SK-N-SH (cell line): Measurements from ENCODE around the gene SLC7A8. TPM values are rescaled to one million over a fixed set of nuclear protein-coding genes. Genes with fewer than 3 reads are reported as not detected.

Source experiments
- CTCF ChIA-PET: fragments of 300-600, 350-600 bp; formaldehyde crosslinking; extraction: SDS; loops from one replicate; lab custom pipeline; 2021; lab: Yijun Ruan, JAX
- POLR2A ChIA-PET: fragments of 350-600 bp; sonication (Branson Sonifier 250); formaldehyde crosslinking; extraction: SDS; loops from one replicate; lab custom pipeline; 2020; ENCODE audit warnings: antibody characterized with exemption, inconsistent platforms; lab: Yijun Ruan, JAX
- DNase-seq: peaks from one replicate; pipeline ENCODE4 v3.0.0; 2012
- H2AFZ ChIP-seq: fragments of 200-600 bp; sonication (generic); 2 replicates; pipeline ENCODE4 v1.8.1; 2016; ENCODE audit warnings: antibody characterized with exemption, mild to moderate bottlenecking, low read depth
- H3F3A ChIP-seq: fragments of 200-600 bp; sonication (generic); replicated peaks from 2 replicates; pipeline ENCODE3; 2016; ENCODE audit warnings: antibody characterized with exemption, mild to moderate bottlenecking; ENCODE audit not compliant: insufficient read depth
- H3K27ac ChIP-seq, 2 experiments: fragments of 200-500 bp in 1 of 2; fragments of 200-600 bp in 1 of 2; sonication (Bioruptor generic) in 1 of 2; sonication (generic), shearing (Covaris generic) in 1 of 2; 2 replicates each; pipeline versions ENCODE4 v1.5.1 to v1.6.1; 2014 to 2016; ENCODE audit warnings: low read depth in 2 of 2, inconsistent platforms in 1 of 2, low read length in 1 of 2, mild to moderate bottlenecking in 1 of 2, mixed read lengths in 1 of 2
- H3K27me3 ChIP-seq: fragments of 200-600 bp; sonication (generic), shearing (Covaris generic); 2 replicates; pipeline ENCODE4 v1.6.1; 2016; ENCODE audit warnings: mixed run types; ENCODE audit not compliant: insufficient read depth
- H3K36me3 ChIP-seq, 2 experiments: fragments of 200-500 bp in 1 of 2; fragments of 200-600 bp in 1 of 2; sonication (Bioruptor generic) in 1 of 2; sonication (generic) in 1 of 2; replicated peaks in 1 of 2; 2 replicates each; pipeline versions ENCODE3 to v1.5.1; 2014 to 2016; ENCODE audit warnings: low read length in 1 of 2, mild to moderate bottlenecking in 1 of 2; ENCODE audit not compliant: insufficient read depth in 2 of 2, control insufficient read depth in 1 of 2
- H3K4me1 ChIP-seq, 2 experiments: fragments of 200-500 bp in 1 of 2; fragments of 200-600 bp in 1 of 2; sonication (Bioruptor generic) in 1 of 2; sonication (generic), shearing (Covaris generic) in 1 of 2; 2 replicates each; pipeline versions ENCODE4 v1.5.1 to v1.6.1; 2014 to 2016; ENCODE audit warnings: low read depth in 1 of 2, low read length in 1 of 2, mixed run types in 1 of 2; ENCODE audit not compliant: insufficient read depth in 2 of 2, control insufficient read depth in 1 of 2
- H3K4me2 ChIP-seq: fragments of 200-600 bp; sonication (generic), shearing (Covaris generic); 2 replicates; pipeline ENCODE4 v1.6.1; 2017; ENCODE audit warnings: mixed run types
- H3K4me3 ChIP-seq, 2 experiments: fragments of 200-500 bp in 1 of 2; fragments of 200-600 bp in 1 of 2; sonication (Bioruptor generic) in 1 of 2; sonication (generic), shearing (Covaris generic) in 1 of 2; 2 replicates each; pipeline versions ENCODE4 v1.5.1 to v1.8.1; 2014 to 2016; ENCODE audit warnings: low read depth in 2 of 2, inconsistent platforms in 1 of 2, low read length in 1 of 2, mild to moderate bottlenecking in 1 of 2, mixed read lengths in 1 of 2, moderate library complexity in 1 of 2
- H3K79me2 ChIP-seq: fragments of 200-600 bp; sonication (generic); 2 replicates; pipeline ENCODE4 v1.8.1; 2017; ENCODE audit warnings: mild to moderate bottlenecking; ENCODE audit not compliant: insufficient read depth
- H3K9ac ChIP-seq: fragments of 200-600 bp; sonication (generic); 2 replicates; pipeline ENCODE4 v1.6.1; 2017; ENCODE audit warnings: mixed run types
- H3K9me2 ChIP-seq: fragments of 200-600 bp; sonication (generic); 2 replicates; pipeline ENCODE4 v1.6.1; 2017; ENCODE audit warnings: mixed run types
- H3K9me3 ChIP-seq: fragments of 200-600 bp; sonication (generic); 2 replicates; pipeline ENCODE4 v1.6.1; 2017; ENCODE audit warnings: mixed run types, mild to moderate bottlenecking, moderate library complexity
- H4K20me1 ChIP-seq: fragments of 200-600 bp; sonication (generic); 2 replicates; pipeline ENCODE4 v1.6.1; 2017; ENCODE audit warnings: mild to moderate bottlenecking, mixed run types; ENCODE audit not compliant: insufficient read depth
- ELF1 ChIP-seq: IDR thresholded peaks from 2 replicates; pipeline ENCODE4 v1.4.0; 2012
- FOSL2 ChIP-seq: IDR thresholded peaks from 2 replicates; pipeline ENCODE4 v1.4.0; 2012; ENCODE audit warnings: low read depth, mild to moderate bottlenecking, moderate library complexity, borderline replicate concordance
- FOXM1 ChIP-seq: IDR thresholded peaks from 2 replicates; pipeline ENCODE4 v1.4.0; 2012; ENCODE audit warnings: low read depth, mild to moderate bottlenecking
- GABPA ChIP-seq: IDR thresholded peaks from 2 replicates; pipeline ENCODE4 v1.4.0; 2012; ENCODE audit warnings: low read depth, mild to moderate bottlenecking
- GATA2 ChIP-seq: sonication (generic); formaldehyde crosslinking; IDR thresholded peaks from 2 replicates; pipeline ENCODE4 v1.5.0; 2020; ENCODE audit warnings: mild to moderate bottlenecking, missing genetic modification reagents
- MEF2A ChIP-seq: IDR thresholded peaks from 2 replicates; pipeline ENCODE4 v1.4.0; 2012; ENCODE audit warnings: low read depth, borderline replicate concordance
- NFIC ChIP-seq: IDR thresholded peaks from 2 replicates; pipeline ENCODE4 v1.4.0; 2012; ENCODE audit warnings: borderline replicate concordance
- NRF1 ChIP-seq: IDR thresholded peaks from 2 replicates; pipeline ENCODE4 v1.6.1; 2012; ENCODE audit warnings: low read depth, mild to moderate bottlenecking, low read length
- POLR2AphosphoS5 ChIP-seq: IDR thresholded peaks from 2 replicates; pipeline ENCODE4 v1.6.1; 2012; ENCODE audit warnings: low read depth, low read length
- RCOR1 ChIP-seq: fragments of 150-350 bp; IDR thresholded peaks from 2 replicates; pipeline ENCODE4 v1.6.1; 2017; ENCODE audit warnings: antibody characterized with exemption, low read length
- RFX5 ChIP-seq: IDR thresholded peaks from 2 replicates; pipeline ENCODE4 v1.6.1; 2012; ENCODE audit warnings: mild to moderate bottlenecking, improper control_type of control experiment, low read length
- TCF12 ChIP-seq: IDR thresholded peaks from 2 replicates; pipeline ENCODE4 v1.4.0; 2012
- YY1 ChIP-seq: IDR thresholded peaks from 2 replicates; pipeline ENCODE4 v1.4.0; 2012; ENCODE audit warnings: low read depth, mild to moderate bottlenecking
- WGBS: methylation state at CpG from one replicate; pipeline ENCODE4 v1.1.6; 2017; ENCODE audit warnings: low lambda C conversion rate; 5-methylcytosine and 5-hydroxymethylcytosine counted together
- polyA plus RNA-seq, 3 experiments: library from polyadenylated mRNA; depleted of rRNA; stranded (reverse); fragments of >200 nt; gene quantifications; 2 replicates each; pipeline ENCODE4 v1.2.3, GENCODE V29; 2012
- TF ChIP-seq, protein P1 (sequence below): IDR thresholded peaks from 2 replicates; pipeline ENCODE4 v1.4.0; 2012; ENCODE audit warnings: low read depth, borderline replicate concordance
- TF ChIP-seq, protein P2 (sequence below): fragments of 150-350 bp; IDR thresholded peaks from 2 replicates; pipeline ENCODE4 v1.6.1; 2017; ENCODE audit warnings: antibody characterized with exemption, low read length, low read depth, borderline replicate concordance
- TF ChIP-seq, protein P3 (sequence below): fragments of 200-600 bp; sonication (generic); IDR thresholded peaks from 2 replicates; pipeline ENCODE4 v1.6.1; 2017; ENCODE audit warnings: antibody characterized with exemption, mild to moderate bottlenecking, moderate library complexity
- TF ChIP-seq, protein P4 (sequence below): IDR thresholded peaks from 2 replicates; pipeline ENCODE4 v1.6.1; 2012; ENCODE audit warnings: mild to moderate bottlenecking, low read depth, low read length, moderate library complexity
- TF ChIP-seq, protein P5 (sequence below): IDR thresholded peaks from 2 replicates; pipeline ENCODE4 v1.4.0; 2012; ENCODE audit warnings: low read depth

The SLC7A8 gene
- polyA plus RNA-seq, 1 of the 3 experiments (the other 2 are of a cell fraction): 1.4 TPM

DNA sequence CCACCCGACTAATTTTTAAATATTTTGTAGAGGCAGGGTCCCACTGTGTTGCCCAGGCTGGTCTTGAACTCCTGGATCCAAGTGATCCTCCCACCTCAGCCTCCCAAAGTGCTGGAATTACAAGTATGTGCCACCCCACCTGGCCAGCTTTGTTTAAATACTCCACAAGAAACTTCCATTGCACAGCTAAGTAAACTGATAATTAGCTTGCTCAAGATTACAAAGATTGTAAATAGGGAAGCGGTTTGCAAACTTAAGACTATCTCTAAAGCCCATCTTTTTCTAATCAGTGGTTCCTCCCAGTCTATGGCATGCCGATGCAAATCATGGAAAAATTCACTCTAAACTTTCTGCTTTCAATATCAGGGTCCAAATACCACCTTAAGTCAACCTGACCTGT is 9.7 kb downstream of the SLC7A8 start:
- no peak overlapping the region for H3K27ac ChIP-seq
- no peaks in the 10 kb centered on the region for H3K9me2 ChIP-seq
- no peak overlapping the region for H3K4me2 ChIP-seq
- no peak overlapping the region for H3K9ac ChIP-seq
- H3F3A ChIP-seq: peaks cover 6% of the 10 kb centered on the region
- H4K20me1 ChIP-seq: no peaks in the 10 kb centered on the region
- no peak overlapping the region for H3K4me3 ChIP-seq
- WGBS: 16% methylated on average over 3 of the region's 3 CpGs
- no peak overlapping the region for H2AFZ ChIP-seq
- H3K9me3 ChIP-seq: no peaks in the 10 kb centered on the region
- H3K27me3 ChIP-seq: peaks cover 9% of the 10 kb centered on the region; the same call in 1 of the 2 replicates
- TF ChIP-seq GATA2 (CRISPR knock-in tag) (no peak), ELF1 (no peak), MEF2A (no peak), NRF1 (no peak), FOSL2 (no peak), YY1 (no peak), FOXM1 (no peak), GABPA (no peak), RCOR1 (no peak), POLR2AphosphoS5 (no peak), TCF12 (no peak), NFIC (no peak), RFX5 (no peak)
- TF ChIP-seq, protein P1, sequence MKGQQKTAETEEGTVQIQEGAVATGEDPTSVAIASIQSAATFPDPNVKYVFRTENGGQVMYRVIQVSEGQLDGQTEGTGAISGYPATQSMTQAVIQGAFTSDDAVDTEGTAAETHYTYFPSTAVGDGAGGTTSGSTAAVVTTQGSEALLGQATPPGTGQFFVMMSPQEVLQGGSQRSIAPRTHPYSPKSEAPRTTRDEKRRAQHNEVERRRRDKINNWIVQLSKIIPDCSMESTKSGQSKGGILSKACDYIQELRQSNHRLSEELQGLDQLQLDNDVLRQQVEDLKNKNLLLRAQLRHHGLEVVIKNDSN: no peak
- TF ChIP-seq, protein P2, sequence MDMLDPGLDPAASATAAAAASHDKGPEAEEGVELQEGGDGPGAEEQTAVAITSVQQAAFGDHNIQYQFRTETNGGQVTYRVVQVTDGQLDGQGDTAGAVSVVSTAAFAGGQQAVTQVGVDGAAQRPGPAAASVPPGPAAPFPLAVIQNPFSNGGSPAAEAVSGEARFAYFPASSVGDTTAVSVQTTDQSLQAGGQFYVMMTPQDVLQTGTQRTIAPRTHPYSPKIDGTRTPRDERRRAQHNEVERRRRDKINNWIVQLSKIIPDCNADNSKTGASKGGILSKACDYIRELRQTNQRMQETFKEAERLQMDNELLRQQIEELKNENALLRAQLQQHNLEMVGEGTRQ: no peak
- TF ChIP-seq, protein P3, sequence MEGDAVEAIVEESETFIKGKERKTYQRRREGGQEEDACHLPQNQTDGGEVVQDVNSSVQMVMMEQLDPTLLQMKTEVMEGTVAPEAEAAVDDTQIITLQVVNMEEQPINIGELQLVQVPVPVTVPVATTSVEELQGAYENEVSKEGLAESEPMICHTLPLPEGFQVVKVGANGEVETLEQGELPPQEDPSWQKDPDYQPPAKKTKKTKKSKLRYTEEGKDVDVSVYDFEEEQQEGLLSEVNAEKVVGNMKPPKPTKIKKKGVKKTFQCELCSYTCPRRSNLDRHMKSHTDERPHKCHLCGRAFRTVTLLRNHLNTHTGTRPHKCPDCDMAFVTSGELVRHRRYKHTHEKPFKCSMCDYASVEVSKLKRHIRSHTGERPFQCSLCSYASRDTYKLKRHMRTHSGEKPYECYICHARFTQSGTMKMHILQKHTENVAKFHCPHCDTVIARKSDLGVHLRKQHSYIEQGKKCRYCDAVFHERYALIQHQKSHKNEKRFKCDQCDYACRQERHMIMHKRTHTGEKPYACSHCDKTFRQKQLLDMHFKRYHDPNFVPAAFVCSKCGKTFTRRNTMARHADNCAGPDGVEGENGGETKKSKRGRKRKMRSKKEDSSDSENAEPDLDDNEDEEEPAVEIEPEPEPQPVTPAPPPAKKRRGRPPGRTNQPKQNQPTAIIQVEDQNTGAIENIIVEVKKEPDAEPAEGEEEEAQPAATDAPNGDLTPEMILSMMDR: no peak
- TF ChIP-seq, protein P4, sequence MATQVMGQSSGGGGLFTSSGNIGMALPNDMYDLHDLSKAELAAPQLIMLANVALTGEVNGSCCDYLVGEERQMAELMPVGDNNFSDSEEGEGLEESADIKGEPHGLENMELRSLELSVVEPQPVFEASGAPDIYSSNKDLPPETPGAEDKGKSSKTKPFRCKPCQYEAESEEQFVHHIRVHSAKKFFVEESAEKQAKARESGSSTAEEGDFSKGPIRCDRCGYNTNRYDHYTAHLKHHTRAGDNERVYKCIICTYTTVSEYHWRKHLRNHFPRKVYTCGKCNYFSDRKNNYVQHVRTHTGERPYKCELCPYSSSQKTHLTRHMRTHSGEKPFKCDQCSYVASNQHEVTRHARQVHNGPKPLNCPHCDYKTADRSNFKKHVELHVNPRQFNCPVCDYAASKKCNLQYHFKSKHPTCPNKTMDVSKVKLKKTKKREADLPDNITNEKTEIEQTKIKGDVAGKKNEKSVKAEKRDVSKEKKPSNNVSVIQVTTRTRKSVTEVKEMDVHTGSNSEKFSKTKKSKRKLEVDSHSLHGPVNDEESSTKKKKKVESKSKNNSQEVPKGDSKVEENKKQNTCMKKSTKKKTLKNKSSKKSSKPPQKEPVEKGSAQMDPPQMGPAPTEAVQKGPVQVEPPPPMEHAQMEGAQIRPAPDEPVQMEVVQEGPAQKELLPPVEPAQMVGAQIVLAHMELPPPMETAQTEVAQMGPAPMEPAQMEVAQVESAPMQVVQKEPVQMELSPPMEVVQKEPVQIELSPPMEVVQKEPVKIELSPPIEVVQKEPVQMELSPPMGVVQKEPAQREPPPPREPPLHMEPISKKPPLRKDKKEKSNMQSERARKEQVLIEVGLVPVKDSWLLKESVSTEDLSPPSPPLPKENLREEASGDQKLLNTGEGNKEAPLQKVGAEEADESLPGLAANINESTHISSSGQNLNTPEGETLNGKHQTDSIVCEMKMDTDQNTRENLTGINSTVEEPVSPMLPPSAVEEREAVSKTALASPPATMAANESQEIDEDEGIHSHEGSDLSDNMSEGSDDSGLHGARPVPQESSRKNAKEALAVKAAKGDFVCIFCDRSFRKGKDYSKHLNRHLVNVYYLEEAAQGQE: no peak
- TF ChIP-seq, protein P5, sequence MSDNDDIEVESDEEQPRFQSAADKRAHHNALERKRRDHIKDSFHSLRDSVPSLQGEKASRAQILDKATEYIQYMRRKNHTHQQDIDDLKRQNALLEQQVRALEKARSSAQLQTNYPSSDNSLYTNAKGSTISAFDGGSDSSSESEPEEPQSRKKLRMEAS: no peak
- H3K36me3 ChIP-seq: no peaks in the 10 kb centered on the region
- no peaks in the 10 kb centered on the region for H3K79me2 ChIP-seq
- DNase-seq: no peak
- CTCF ChIA-PET: interaction anchor here (6.4 to 8.8 kb wide), 2 partner anchors 12 to 53 kb away, joined by 48 to 53 read pairs; no protein-coding TSS in a partner anchor
- POLR2A ChIA-PET: no interaction called here
- H3K4me1 ChIP-seq: no peaks in the 10 kb centered on the region
